HL-60 (cell line): Measurements from ENCODE around the gene ADM2.

ENCODE experiments used
- DNase-seq, 2 experiments: peaks; one replicate each; pipeline ENCODE4 v3.0.0-alpha.2; 2010 to 2020; ENCODE audit warnings: low read depth in 1 of 2, low spot score in 1 of 2
- H3K27ac ChIP-seq: fragments of 250-450 bp; sonication (Bioruptor Pico); replicated peaks from 2 replicates; pipeline ENCODE4 v1.5.1; 2020; ENCODE audit warnings: mild to moderate bottlenecking, moderate library complexity
- H3K27me3 ChIP-seq: fragments of 250-450 bp; sonication (Bioruptor Pico); 2 replicates; pipeline ENCODE4 v1.5.1; 2021; ENCODE audit warnings: mild to moderate bottlenecking, moderate library complexity; ENCODE audit not compliant: insufficient read depth, poor library complexity, severe bottlenecking
- H3K4me3 ChIP-seq: replicated peaks from 2 replicates; pipeline ENCODE4 v1.5.1; 2011; ENCODE audit warnings: mild to moderate bottlenecking, control low read depth, low read length; ENCODE audit not compliant: insufficient read depth
- GABPA ChIP-seq: IDR thresholded peaks from 2 replicates; pipeline ENCODE4 v1.6.1; 2012; ENCODE audit warnings: low read depth
- POLR2AphosphoS5 ChIP-seq: IDR thresholded peaks from 2 replicates; pipeline ENCODE4 v1.6.1; 2012; ENCODE audit warnings: low read depth
- SPI1 ChIP-seq: IDR thresholded peaks from 2 replicates; pipeline ENCODE4 v1.6.1; 2012; ENCODE audit warnings: low read depth, mild to moderate bottlenecking, borderline replicate concordance
- TF ChIP-seq, protein P1 (sequence below): IDR thresholded peaks from 2 replicates; pipeline ENCODE4 v1.6.1; 2012; ENCODE audit warnings: low read depth; ENCODE audit not compliant: insufficient replicate concordance
- TF ChIP-seq, protein P2 (sequence below): IDR thresholded peaks from one replicate; pipeline ENCODE4 v1.5.1; 2011; ENCODE audit warnings: low read length, control low read depth, inconsistent platforms; ENCODE audit not compliant: insufficient read depth

ADM2 gene

DNA sequence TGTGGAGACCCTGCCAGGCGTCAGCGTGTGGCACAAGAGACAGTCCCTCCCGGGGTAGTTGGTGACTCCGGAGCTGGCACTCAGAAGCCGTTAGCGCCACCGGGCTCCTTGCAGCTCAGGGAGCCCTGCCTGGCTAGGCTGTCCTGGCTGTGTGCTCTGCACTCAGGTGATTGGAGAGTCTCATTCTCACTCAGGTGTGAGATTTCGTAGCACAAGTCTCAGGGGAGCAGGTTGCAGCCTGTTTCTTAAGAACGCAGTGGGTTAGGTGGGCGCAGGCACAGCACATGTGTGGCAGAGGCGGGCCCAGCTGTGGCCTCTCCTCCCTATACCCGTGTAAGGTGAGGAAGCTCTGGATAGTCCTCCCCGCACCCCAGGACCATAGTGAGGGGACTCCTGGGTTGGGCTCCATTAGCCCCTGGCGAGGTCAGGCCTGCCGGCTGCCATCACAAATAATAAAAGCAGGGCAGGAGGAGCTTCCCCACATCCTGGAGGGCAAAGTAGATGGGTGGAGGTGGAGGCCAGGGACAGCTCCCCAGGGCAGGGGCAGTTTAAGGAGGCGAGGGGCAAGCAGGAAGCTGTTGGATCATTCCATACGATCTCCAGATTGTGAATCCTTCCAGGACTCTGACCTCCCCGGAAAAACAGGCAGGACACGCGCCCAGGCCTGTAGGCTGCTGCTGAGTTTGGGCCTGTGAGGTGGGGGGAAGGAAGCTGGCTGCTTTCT, 45.9 kb upstream of the ADM2 start:
- DNase-seq = no peak
- no peak overlapping the region for H3K27ac ChIP-seq
- TF ChIP-seq SPI1 = no peak
- TF ChIP-seq GABPA = no peak
- TF ChIP-seq, protein P1, sequence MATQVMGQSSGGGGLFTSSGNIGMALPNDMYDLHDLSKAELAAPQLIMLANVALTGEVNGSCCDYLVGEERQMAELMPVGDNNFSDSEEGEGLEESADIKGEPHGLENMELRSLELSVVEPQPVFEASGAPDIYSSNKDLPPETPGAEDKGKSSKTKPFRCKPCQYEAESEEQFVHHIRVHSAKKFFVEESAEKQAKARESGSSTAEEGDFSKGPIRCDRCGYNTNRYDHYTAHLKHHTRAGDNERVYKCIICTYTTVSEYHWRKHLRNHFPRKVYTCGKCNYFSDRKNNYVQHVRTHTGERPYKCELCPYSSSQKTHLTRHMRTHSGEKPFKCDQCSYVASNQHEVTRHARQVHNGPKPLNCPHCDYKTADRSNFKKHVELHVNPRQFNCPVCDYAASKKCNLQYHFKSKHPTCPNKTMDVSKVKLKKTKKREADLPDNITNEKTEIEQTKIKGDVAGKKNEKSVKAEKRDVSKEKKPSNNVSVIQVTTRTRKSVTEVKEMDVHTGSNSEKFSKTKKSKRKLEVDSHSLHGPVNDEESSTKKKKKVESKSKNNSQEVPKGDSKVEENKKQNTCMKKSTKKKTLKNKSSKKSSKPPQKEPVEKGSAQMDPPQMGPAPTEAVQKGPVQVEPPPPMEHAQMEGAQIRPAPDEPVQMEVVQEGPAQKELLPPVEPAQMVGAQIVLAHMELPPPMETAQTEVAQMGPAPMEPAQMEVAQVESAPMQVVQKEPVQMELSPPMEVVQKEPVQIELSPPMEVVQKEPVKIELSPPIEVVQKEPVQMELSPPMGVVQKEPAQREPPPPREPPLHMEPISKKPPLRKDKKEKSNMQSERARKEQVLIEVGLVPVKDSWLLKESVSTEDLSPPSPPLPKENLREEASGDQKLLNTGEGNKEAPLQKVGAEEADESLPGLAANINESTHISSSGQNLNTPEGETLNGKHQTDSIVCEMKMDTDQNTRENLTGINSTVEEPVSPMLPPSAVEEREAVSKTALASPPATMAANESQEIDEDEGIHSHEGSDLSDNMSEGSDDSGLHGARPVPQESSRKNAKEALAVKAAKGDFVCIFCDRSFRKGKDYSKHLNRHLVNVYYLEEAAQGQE = no peak
- no peak for TF ChIP-seq POLR2AphosphoS5
- TF ChIP-seq, protein P2, sequence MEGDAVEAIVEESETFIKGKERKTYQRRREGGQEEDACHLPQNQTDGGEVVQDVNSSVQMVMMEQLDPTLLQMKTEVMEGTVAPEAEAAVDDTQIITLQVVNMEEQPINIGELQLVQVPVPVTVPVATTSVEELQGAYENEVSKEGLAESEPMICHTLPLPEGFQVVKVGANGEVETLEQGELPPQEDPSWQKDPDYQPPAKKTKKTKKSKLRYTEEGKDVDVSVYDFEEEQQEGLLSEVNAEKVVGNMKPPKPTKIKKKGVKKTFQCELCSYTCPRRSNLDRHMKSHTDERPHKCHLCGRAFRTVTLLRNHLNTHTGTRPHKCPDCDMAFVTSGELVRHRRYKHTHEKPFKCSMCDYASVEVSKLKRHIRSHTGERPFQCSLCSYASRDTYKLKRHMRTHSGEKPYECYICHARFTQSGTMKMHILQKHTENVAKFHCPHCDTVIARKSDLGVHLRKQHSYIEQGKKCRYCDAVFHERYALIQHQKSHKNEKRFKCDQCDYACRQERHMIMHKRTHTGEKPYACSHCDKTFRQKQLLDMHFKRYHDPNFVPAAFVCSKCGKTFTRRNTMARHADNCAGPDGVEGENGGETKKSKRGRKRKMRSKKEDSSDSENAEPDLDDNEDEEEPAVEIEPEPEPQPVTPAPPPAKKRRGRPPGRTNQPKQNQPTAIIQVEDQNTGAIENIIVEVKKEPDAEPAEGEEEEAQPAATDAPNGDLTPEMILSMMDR = no peak
- H3K4me3 ChIP-seq = no peak overlapping the region
- no peaks in the 10 kb centered on the region for H3K27me3 ChIP-seq

DNA sequence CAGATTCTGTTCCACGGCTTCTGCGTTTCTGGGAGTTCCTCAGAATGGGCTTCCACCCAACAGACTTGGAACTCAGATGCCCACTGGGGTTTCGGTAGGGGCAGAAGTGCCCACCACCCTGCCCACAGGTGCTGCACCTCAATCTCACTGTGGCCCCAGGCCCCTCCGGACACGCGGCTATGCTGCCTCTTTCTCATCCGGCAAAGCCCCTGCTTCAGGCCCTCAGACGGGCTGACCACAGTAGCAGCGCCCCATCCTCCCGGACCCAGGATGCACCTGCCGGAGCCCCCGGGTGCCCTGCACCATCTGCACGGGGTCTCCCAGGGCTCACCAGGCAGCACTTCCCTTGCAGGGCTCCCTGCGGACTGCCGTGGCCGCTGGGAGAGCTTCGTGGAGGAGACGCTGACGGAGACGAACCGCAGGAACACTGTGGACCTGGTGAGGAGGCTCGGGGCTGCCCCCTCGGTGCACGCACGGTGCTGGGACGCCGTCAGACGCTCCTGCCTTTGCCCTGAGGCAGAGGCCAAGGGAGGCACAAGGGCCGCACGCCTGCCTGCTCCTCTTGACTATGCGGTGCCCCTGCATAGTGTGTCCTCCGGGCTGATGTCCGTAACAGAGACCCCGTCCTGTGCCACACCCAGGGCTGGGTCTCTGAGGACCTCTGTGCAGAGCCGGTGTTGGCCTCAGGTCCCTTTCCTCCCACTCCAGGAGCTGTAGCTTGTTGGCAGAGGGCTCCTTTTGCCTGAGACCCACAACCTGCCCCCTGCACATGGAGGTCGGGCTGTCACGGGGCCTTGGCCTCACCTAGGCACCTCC, 45.1 kb upstream of the ADM2 start:
- DNase-seq = no peak
- Histone ChIP-seq H3K4me3 (no peak overlapping the region), H3K27ac (no peak overlapping the region), H3K27me3 (no peaks in the 10 kb centered on the region)
- no peak for TF ChIP-seq POLR2AphosphoS5
- TF ChIP-seq, protein P2 = no peak

DNA sequence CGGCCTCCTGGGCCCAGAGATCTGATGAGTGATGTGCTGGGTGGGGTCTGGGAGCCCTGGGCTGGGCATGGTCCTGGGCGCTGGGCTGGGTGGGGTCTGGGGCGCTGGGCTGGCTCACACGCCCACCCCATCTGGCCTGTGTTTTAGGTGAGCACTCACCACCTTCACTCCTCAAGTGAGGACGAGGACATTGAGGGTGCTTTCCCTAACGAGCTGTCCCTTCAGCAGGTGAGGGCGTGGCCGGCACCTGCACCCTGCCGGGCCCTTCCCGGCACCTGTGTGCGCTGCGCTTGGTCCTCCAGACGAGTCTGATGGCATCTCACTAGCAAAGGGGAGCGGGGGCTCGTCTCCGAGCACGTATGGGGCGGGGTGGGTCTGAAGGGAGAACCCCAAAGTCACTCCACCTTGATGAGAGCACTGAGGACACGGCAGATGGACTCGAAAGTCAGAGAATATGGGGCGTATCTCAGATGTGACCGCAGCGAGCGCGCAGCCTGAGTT, 44.5 kb upstream of the ADM2 start:
- no peak overlapping the region for H3K4me3 ChIP-seq
- no peak overlapping the region for H3K27ac ChIP-seq
- TF ChIP-seq SPI1 (no peak), POLR2AphosphoS5 (no peak)
- TF ChIP-seq, protein P2 = no peak
- DNase-seq = no peak
- no peaks in the 10 kb centered on the region for H3K27me3 ChIP-seq

DNA sequence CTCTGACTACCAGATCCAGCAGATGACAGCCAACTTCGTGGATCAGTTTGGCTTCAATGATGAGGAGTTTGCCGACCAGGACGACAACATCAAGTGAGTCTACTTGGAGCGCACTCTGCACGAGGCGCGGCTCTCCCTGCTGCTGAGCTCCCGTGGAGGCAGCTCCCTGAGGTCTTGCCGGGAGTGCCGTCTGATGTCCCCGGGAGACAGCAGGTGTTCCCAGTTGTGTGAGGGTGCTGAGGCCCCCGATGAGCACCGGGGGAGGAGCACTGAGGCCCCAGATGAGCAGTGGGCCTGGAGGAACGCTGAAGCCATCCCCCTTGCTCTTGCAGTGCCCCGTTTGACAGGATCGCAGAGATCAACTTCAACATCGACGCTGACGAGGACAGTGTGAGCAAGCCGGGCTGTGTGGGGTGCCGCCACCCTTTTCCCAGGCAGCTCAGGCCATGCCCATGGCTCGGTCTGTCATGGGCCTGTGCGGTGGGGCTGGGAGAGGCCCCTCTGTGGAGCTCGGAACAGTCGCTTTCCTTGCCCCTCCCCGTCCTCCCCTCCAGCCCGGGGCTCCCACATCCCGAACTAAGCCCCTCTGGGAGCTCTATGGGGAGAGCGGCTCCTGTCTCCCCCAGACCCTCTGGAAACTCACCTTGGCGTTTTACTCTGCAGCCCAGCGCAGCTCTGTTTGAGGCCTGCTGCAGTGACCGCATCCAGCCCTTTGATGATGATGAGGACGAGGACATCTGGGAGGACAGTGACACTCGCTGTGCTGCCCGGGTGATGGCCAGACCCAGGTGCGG, 43.6 kb upstream of the ADM2 start:
- no peak for DNase-seq
- H3K4me3 ChIP-seq = no peak overlapping the region
- TF ChIP-seq, protein P2 = no peak
- TF ChIP-seq, protein P1 = no peak
- TF ChIP-seq POLR2AphosphoS5 = no peak
- TF ChIP-seq GABPA = no peak
- no peak for TF ChIP-seq SPI1
- no peak overlapping the region for H3K27ac ChIP-seq
- no peaks in the 10 kb centered on the region for H3K27me3 ChIP-seq
